GM19468 (cell line): ENCODE measurements around the gene AS3MT.
"Not testable (repeated sequence)": the region's sequence is repeated elsewhere in the genome, so short reads cannot be mapped to it uniquely, and the experiment has no call there.

Source experiments
- ATAC-seq: cut with Tn5 transposase; IDR thresholded peaks from one replicate; pipeline ENCODE4 v1.9.1; 2021; ENCODE audit warnings: mild to moderate bottlenecking, moderate library complexity, moderate number of reproducible peaks; ENCODE audit not compliant: unreplicated experiment; ENCODE audit errors: extremely low read depth

The AS3MT gene

GRCh38 chr10:102918817-102919245 lies 49.6 kb downstream of the AS3MT start:
- ATAC-seq, result no peak

GRCh38 chr10:102919246-102919959 lies 50.1 kb downstream of the AS3MT start:
- no peak for ATAC-seq

GRCh38 chr10:102919992-102920739 lies 50.9 kb downstream of the AS3MT start:
- no peak for ATAC-seq

- ATAC-seq, result no peak
These were observed 54.3 kb downstream of the AS3MT start for GRCh38 chr10:102923601-102924000.

- no peak for ATAC-seq
These were observed 57.6 kb downstream of the AS3MT start for GRCh38 chr10:102926842-102927241.

GRCh38 chr10:102927311-102928010 lies 58.2 kb downstream of the AS3MT start:
- ATAC-seq, result no peak

- not testable (repeated sequence) for ATAC-seq
These were observed 59.2 kb downstream of the AS3MT start for GRCh38 chr10:102928442-102928841.

- no peak for ATAC-seq
These were observed 61.5 kb downstream of the AS3MT start for GRCh38 chr10:102930720-102931119.

GRCh38 chr10:102931643-102932042 lies 62.4 kb downstream of the AS3MT start:
- no peak for ATAC-seq

GRCh38 chr10:102935505-102935904 lies 66.2 kb downstream of the AS3MT start:
- ATAC-seq, result no peak

GRCh38 chr10:102935939-102936605 lies 66.8 kb downstream of the AS3MT start:
- ATAC-seq, result no peak

- ATAC-seq, result no peak
These were observed 72.1 kb downstream of the AS3MT start for GRCh38 chr10:102941401-102941800.

GRCh38 chr10:102945449-102945848 lies 76.2 kb downstream of the AS3MT start:
- no peak for ATAC-seq

GRCh38 chr10:102945962-102946361 lies 76.7 kb downstream of the AS3MT start:
- no peak for ATAC-seq

- ATAC-seq, result no peak
These were observed 77.7 kb downstream of the AS3MT start for GRCh38 chr10:102946992-102947391.

- no peak for ATAC-seq
These were observed 78.9 kb downstream of the AS3MT start for GRCh38 chr10:102948176-102948575.

- no peak for ATAC-seq
These were observed 79.5 kb downstream of the AS3MT start for GRCh38 chr10:102948786-102949185.

GRCh38 chr10:102949916-102950315 lies 80.6 kb downstream of the AS3MT start:
- no peak for ATAC-seq

GRCh38 chr10:102951316-102951715 lies 82.0 kb downstream of the AS3MT start:
- ATAC-seq, result no peak
